Brain microvascular endothelial cell (primary cell): ENCODE results near the gene CHST15.

Source experiments
- DNase-seq: peaks from one replicate; pipeline ENCODE4 v3.0.0-alpha.2; 2020
- H3K27ac ChIP-seq: fragments of 250-450 bp; sonication (Bioruptor Pico); 2 replicates; pipeline ENCODE4 v1.5.1; 2020; ENCODE audit warnings: mild to moderate bottlenecking, moderate library complexity
- H3K27me3 ChIP-seq: fragments of 250-450 bp; sonication (Bioruptor Pico); replicated peaks from 2 replicates; pipeline ENCODE4 v1.5.1; 2020; ENCODE audit warnings: mild to moderate bottlenecking
- H3K36me3 ChIP-seq: fragments of 250-450 bp; sonication (Bioruptor Pico); replicated peaks from 2 replicates; pipeline ENCODE4 v1.5.1; 2020; ENCODE audit warnings: mild to moderate bottlenecking
- H3K4me3 ChIP-seq: 2 replicates; pipeline ENCODE4 v1.5.1; 2011; ENCODE audit warnings: low read depth, mild to moderate bottlenecking, control low read depth, low read length, moderate library complexity
- CTCF ChIP-seq: IDR thresholded peaks from 2 replicates; pipeline ENCODE4 v1.5.1; 2011; ENCODE audit warnings: low read depth, mild to moderate bottlenecking, moderate library complexity, low read length, control low read depth, inconsistent platforms; ENCODE audit errors: missing control alignments
- in situ Hi-C: cut with HindIII; loops from 2 replicates; pipeline ENCODE4 v1.10.0; 2017; ENCODE audit warnings: low sequenced_read_pairs, low pct_ligation_motif_present

Gene CHST15

GRCh38 chr10:124085680-124086079 is 7.7 kb downstream of the CHST15 start:
- no peak for DNase-seq
- in situ Hi-C loops, result no loop called here
- TF ChIP-seq CTCF, result no peak
- Histone ChIP-seq H3K27ac (no peak overlapping the region), H3K4me3 (no peak overlapping the region), H3K27me3 (no peaks in the 10 kb centered on the region), H3K36me3 (no peaks in the 10 kb centered on the region)

GRCh38 chr10:124084708-124085107 is 8.7 kb downstream of the CHST15 start:
- Histone ChIP-seq H3K27ac (no peak overlapping the region), H3K36me3 (no peaks in the 10 kb centered on the region), H3K27me3 (no peaks in the 10 kb centered on the region), H3K4me3 (no peak overlapping the region)
- TF ChIP-seq CTCF, result no peak
- no peak for DNase-seq
- in situ Hi-C loops, result no loop called here

GRCh38 chr10:124083740-124084397 is 9.5 kb downstream of the CHST15 start:
- in situ Hi-C loops, result no loop called here
- no peak for TF ChIP-seq CTCF

GRCh38 chr10:124083047-124083739 is 10.2 kb downstream of the CHST15 start:
- DNase-seq, result no peak
- no peaks in the 10 kb centered on the region for H3K36me3 ChIP-seq
- no peak overlapping the region for H3K27ac ChIP-seq
- no peaks in the 10 kb centered on the region for H3K27me3 ChIP-seq
- H3K4me3 ChIP-seq, result no peak overlapping the region
- in situ Hi-C loops, result no loop called here
- no peak for TF ChIP-seq CTCF

More at GRCh38 chr10:124083740-124084397, 9.5 kb downstream of the CHST15 start:
- H3K36me3 ChIP-seq, result no peaks in the 10 kb centered on the region
- H3K27ac ChIP-seq, result no peak overlapping the region
- no peak overlapping the region for H3K4me3 ChIP-seq
- H3K27me3 ChIP-seq, result no peaks in the 10 kb centered on the region
- no peak for DNase-seq

GRCh38 chr10:124082555-124082954 is 10.8 kb downstream of the CHST15 start:
- TF ChIP-seq CTCF, result no peak
- no peak for DNase-seq
- Histone ChIP-seq H3K4me3 (no peak overlapping the region), H3K27ac (no peak overlapping the region), H3K27me3 (no peaks in the 10 kb centered on the region), H3K36me3 (no peaks in the 10 kb centered on the region)
- in situ Hi-C loops, result no loop called here
